HG03342 (cell line): Measurements from ENCODE around the gene FABP3.

Experiments used
- ATAC-seq: cut with Tn5 transposase; IDR thresholded peaks from one replicate; pipeline ENCODE4 v1.9.1; 2021; ENCODE audit warnings: mild to moderate bottlenecking, moderate library complexity; ENCODE audit not compliant: unreplicated experiment

The FABP3 gene

GRCh38 chr1:31373897-31374486 is 1.1 kb upstream of the FABP3 start:
- ATAC-seq, result no peak

- ATAC-seq, result no peak
Observed at GRCh38 chr1:31372751-31373055, 173 bp downstream of the FABP3 start.

- no peak for ATAC-seq
Observed at GRCh38 chr1:31372051-31372450, 825 bp downstream of the FABP3 start.

GRCh38 chr1:31371121-31371959 is 1.5 kb downstream of the FABP3 start:
- ATAC-seq, result no peak

GRCh38 chr1:31370565-31370964 is 2.3 kb downstream of the FABP3 start:
- no peak for ATAC-seq

- no peak for ATAC-seq
Observed at GRCh38 chr1:31370021-31370420, 2.9 kb downstream of the FABP3 start.

- ATAC-seq, result no peak
Observed at GRCh38 chr1:31368611-31369107, 4.2 kb downstream of the FABP3 start.

- ATAC-seq, result no peak
Observed at GRCh38 chr1:31366796-31367195, 6.1 kb downstream of the FABP3 start.

GRCh38 chr1:31364561-31365250 is 8.2 kb downstream of the FABP3 start:
- ATAC-seq, result no peak

- no peak for ATAC-seq
Observed at GRCh38 chr1:31362032-31362431, 10.8 kb downstream of the FABP3 start.

GRCh38 chr1:31361607-31362006 is 11.3 kb downstream of the FABP3 start:
- ATAC-seq, result no peak

GRCh38 chr1:31356427-31356826 is 16.4 kb downstream of the FABP3 start:
- ATAC-seq, result no peak

GRCh38 chr1:31354283-31354682 is 18.6 kb downstream of the FABP3 start:
- ATAC-seq, result no peak

GRCh38 chr1:31348449-31348848 is 24.4 kb downstream of the FABP3 start:
- ATAC-seq, result no peak

GRCh38 chr1:31346785-31347184 is 26.1 kb downstream of the FABP3 start:
- no peak for ATAC-seq

- no peak for ATAC-seq
Observed at GRCh38 chr1:31345635-31346034, 27.2 kb downstream of the FABP3 start.

GRCh38 chr1:31344503-31344902 is 28.4 kb downstream of the FABP3 start:
- no peak for ATAC-seq

- no peak for ATAC-seq
Observed at GRCh38 chr1:31336687-31337467, 36.0 kb downstream of the FABP3 start.

- ATAC-seq, result no peak
Observed at GRCh38 chr1:31335007-31335406, 37.9 kb downstream of the FABP3 start.

GRCh38 chr1:31327381-31327780 is 45.5 kb downstream of the FABP3 start:
- no peak for ATAC-seq

GRCh38 chr1:31326461-31326860 is 46.4 kb downstream of the FABP3 start:
- no peak for ATAC-seq
